Neural progenitor cell (in vitro differentiated cells): ENCODE data around the gene DAW1.

ENCODE experiments used
- CTCF ChIP-seq: fragments of 200-600 bp; sonication (generic); IDR thresholded peaks from 2 replicates; pipeline ENCODE4 v1.5.1; 2017; ENCODE audit warnings: antibody characterized with exemption, mild to moderate bottlenecking
- EZH2 ChIP-seq: fragments of 200-600 bp; sonication (generic); IDR thresholded peaks from 2 replicates; pipeline ENCODE4 v1.6.1; 2017; ENCODE audit warnings: antibody characterized with exemption, mild to moderate bottlenecking, moderate library complexity
- EZH2phosphoT487 ChIP-seq: fragments of 200-600 bp; sonication (generic); IDR thresholded peaks from 2 replicates; pipeline ENCODE4 v1.6.1; 2017; ENCODE audit warnings: antibody characterized with exemption

DNA sequence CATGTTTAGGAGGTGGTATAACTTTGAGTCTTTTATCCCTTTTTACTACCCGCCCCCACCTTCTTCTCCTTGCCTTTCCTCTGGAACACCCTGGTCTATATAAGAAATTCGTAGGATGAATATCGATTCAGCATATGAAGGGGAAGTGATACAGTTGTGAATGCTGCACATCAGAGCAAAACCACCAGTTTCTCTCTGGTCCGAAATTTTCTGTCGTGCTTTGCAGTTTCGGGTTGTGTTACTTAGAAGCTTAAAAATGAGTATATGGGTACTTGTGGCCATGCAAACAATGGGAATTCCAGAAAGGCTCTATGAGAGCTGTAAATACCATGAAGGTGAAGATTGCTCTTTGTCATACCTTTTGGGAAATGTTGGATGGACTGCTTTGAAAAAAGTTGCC, 60.6 kb downstream of the DAW1 start:
- no peak for TF ChIP-seq CTCF
- TF ChIP-seq EZH2: no peak
- no peak for TF ChIP-seq EZH2phosphoT487
